KG1 (cell line): Measurements from ENCODE around the gene PTPRM.

Experiments used
- DNase-seq: peaks from one replicate; lab custom pipeline; 2025; lab: John Stamatoyannopoulos, UW

Gene PTPRM

GRCh38 chr18:7898181-7898580 is 331.1 kb downstream of the PTPRM start:
- no peak for DNase-seq

GRCh38 chr18:7899078-7899477 is 332.0 kb downstream of the PTPRM start:
- DNase-seq, result no peak

GRCh38 chr18:7900091-7900490 is 333.0 kb downstream of the PTPRM start:
- no peak for DNase-seq

- DNase-seq, result no peak
These were observed 334.5 kb downstream of the PTPRM start for GRCh38 chr18:7901657-7902056.

GRCh38 chr18:7902399-7902839 is 335.3 kb downstream of the PTPRM start:
- no peak for DNase-seq

- no peak for DNase-seq
These were observed 337.4 kb downstream of the PTPRM start for GRCh38 chr18:7904529-7904928.

- no peak for DNase-seq
These were observed 341.7 kb downstream of the PTPRM start for GRCh38 chr18:7908681-7909299.

GRCh38 chr18:7914834-7915670 is 347.9 kb downstream of the PTPRM start:
- no peak for DNase-seq

- no peak for DNase-seq
These were observed 351.6 kb downstream of the PTPRM start for GRCh38 chr18:7918701-7919100.

- no peak for DNase-seq
These were observed 352.4 kb downstream of the PTPRM start for GRCh38 chr18:7919565-7919964.

- DNase-seq, result no peak
These were observed 354.9 kb downstream of the PTPRM start for GRCh38 chr18:7921938-7922587.

GRCh38 chr18:7923105-7923504 is 356.0 kb downstream of the PTPRM start:
- DNase-seq, result no peak

GRCh38 chr18:7924616-7925015 is 357.5 kb downstream of the PTPRM start:
- DNase-seq, result no peak

- no peak for DNase-seq
These were observed 359.4 kb downstream of the PTPRM start for GRCh38 chr18:7926526-7926925.

GRCh38 chr18:7927119-7927518 is 360.0 kb downstream of the PTPRM start:
- no peak for DNase-seq

GRCh38 chr18:7931763-7932162 is 364.6 kb downstream of the PTPRM start:
- no peak for DNase-seq

- DNase-seq, result no peak
These were observed 370.2 kb downstream of the PTPRM start for GRCh38 chr18:7937268-7937667.

- DNase-seq, result no peak
These were observed 372.4 kb downstream of the PTPRM start for GRCh38 chr18:7939521-7939920.

- DNase-seq, result no peak
These were observed 373.3 kb downstream of the PTPRM start for GRCh38 chr18:7940379-7940778.

- no peak for DNase-seq
These were observed 373.9 kb downstream of the PTPRM start for GRCh38 chr18:7940971-7941370.

GRCh38 chr18:7941533-7941932 is 374.4 kb downstream of the PTPRM start:
- no peak for DNase-seq

GRCh38 chr18:7945882-7946281 is 378.8 kb downstream of the PTPRM start:
- no peak for DNase-seq

- DNase-seq, result no peak
These were observed 379.7 kb downstream of the PTPRM start for GRCh38 chr18:7946734-7947377.
